Measurements from ENCODE around the gene POLR3B. TPM values are rescaled to one million over a fixed set of nuclear protein-coding genes. Genes with fewer than 3 reads are reported as not detected.
"Not testable (repeated sequence)": the region's sequence is repeated elsewhere in the genome, so short reads cannot be mapped to it uniquely, and the experiment has no call there.

The POLR3B gene
- polyA plus RNA-seq, 3 donors, result 1.7 to 2.6 (median 2.0) TPM

- H3K4me3 ChIP-seq (replicated peaks in 1 of 3; ENCODE audit: low read depth in 2 of 3, low read length in 3 of 3), result no peak overlapping the region
- Mint-ChIP-seq H3K4me1 (no peaks in the 10 kb centered on the region), H3K27me3 (ENCODE audit: low read depth in 3 of 3) (no peaks in the 10 kb centered on the region), H3K4me3 (no peak overlapping the region), H3K36me3 (peaks cover 71 to 76% of the 10 kb centered on the region in 2 donors), H3K9me3 (peaks cover 0 to 4% (median 1%) of the 10 kb centered on the region in 7 donors), H3K27ac (peak overlapping the region in 1 of 7 donors; percentile 9)
- H3K9me3 ChIP-seq (replicated peaks in 1 of 2; ENCODE audit: control insufficient read depth in 1 of 2, insufficient read depth in 1 of 2, low read length in 2 of 2), result no peaks in the 10 kb centered on the region
- DNase-seq, result no peak
- TF ChIP-seq CTCF (IDR thresholded peaks at IDR 0.05), result no peak
- H2AFZ ChIP-seq (ENCODE audit: insufficient read depth, low read depth, low read length, poor library complexity, severe bottlenecking), result no peak overlapping the region
- no peak overlapping the region for H3K27ac ChIP-seq (ENCODE audit: low read depth in 1 of 2, low read length in 2 of 2)
- H3K79me2 ChIP-seq (ENCODE audit: insufficient read depth, low read length), result no peaks in the 10 kb centered on the region
- 92% methylated on average over 2 of the region's 2 CpGs for WGBS (ENCODE audit: insufficient coverage)
- H3K36me3 ChIP-seq (replicated peaks in 1 of 2; ENCODE audit: control insufficient read depth in 1 of 2, insufficient read depth in 2 of 2, low read length in 2 of 2), result peaks cover 42 to 75% of the 10 kb centered on the region in 2 donors
- H3K27me3 ChIP-seq (ENCODE audit: control insufficient read depth in 2 of 2, insufficient read depth in 2 of 2, low read length in 2 of 2), result no peaks in the 10 kb centered on the region
- H3K4me1 ChIP-seq (ENCODE audit: control insufficient read depth in 1 of 2, insufficient read depth in 2 of 2, low read length in 2 of 2), result no peaks in the 10 kb centered on the region
- no peak overlapping the region for H3K9ac ChIP-seq (ENCODE audit: insufficient read depth, low read length, poor library complexity, severe bottlenecking)
- H3K4me2 ChIP-seq (replicated peaks; ENCODE audit: extremely low read depth, low read length, poor library complexity, severe bottlenecking), result no peak overlapping the region
- intact Hi-C loops (cut with micrococcal nuclease), result no loop called here
- H4K20me1 ChIP-seq (ENCODE audit: insufficient read depth, low read length), result no peaks in the 10 kb centered on the region
Measured at GRCh38 chr12:106461730-106462129, 104.2 kb downstream of the POLR3B start.

- WGBS (ENCODE audit: insufficient coverage), result no CpG with 5 or more reads among the region's 4 CpGs
- H3K27ac Mint-ChIP-seq; H4K20me1 ChIP-seq (ENCODE audit: insufficient read depth, low read length); H3K4me1 Mint-ChIP-seq; H3K9me3 ChIP-seq (replicated peaks in 1 of 2; ENCODE audit: control insufficient read depth in 1 of 2, insufficient read depth in 1 of 2, low read length in 2 of 2); H3K4me1 ChIP-seq (ENCODE audit: control insufficient read depth in 1 of 2, insufficient read depth in 2 of 2, low read length in 2 of 2); H3K9ac ChIP-seq (ENCODE audit: insufficient read depth, low read length, poor library complexity, severe bottlenecking); H2AFZ ChIP-seq (ENCODE audit: insufficient read depth, low read depth, low read length, poor library complexity, severe bottlenecking); H3K27me3 Mint-ChIP-seq (ENCODE audit: low read depth in 3 of 3); H3K27ac ChIP-seq (ENCODE audit: low read depth in 1 of 2, low read length in 2 of 2); H3K4me3 Mint-ChIP-seq; H3K79me2 ChIP-seq (ENCODE audit: insufficient read depth, low read length); H3K4me2 ChIP-seq (replicated peaks; ENCODE audit: extremely low read depth, low read length, poor library complexity, severe bottlenecking); H3K4me3 ChIP-seq (replicated peaks in 1 of 3; ENCODE audit: low read depth in 2 of 3, low read length in 3 of 3); intact Hi-C loops (cut with micrococcal nuclease); DNase-seq; H3K27me3 ChIP-seq (ENCODE audit: control insufficient read depth in 2 of 2, insufficient read depth in 2 of 2, low read length in 2 of 2): not testable (repeated sequence)
- H3K36me3 ChIP-seq (replicated peaks in 1 of 2; ENCODE audit: control insufficient read depth in 1 of 2, insufficient read depth in 2 of 2, low read length in 2 of 2), result peaks cover 22 to 41% of the 10 kb centered on the region in 2 donors
- Mint-ChIP-seq H3K9me3 (peaks cover 4 to 18% (median 11%) of the 10 kb centered on the region in 7 donors), H3K36me3 (peaks cover 70 to 74% of the 10 kb centered on the region in 2 donors)
Measured at GRCh38 chr12:106465605-106466004, 108.1 kb downstream of the POLR3B start.

GRCh38 chr12:106475662-106476061, 118.1 kb downstream of the POLR3B start:
- H3K27ac Mint-ChIP-seq; H3K27me3 Mint-ChIP-seq (ENCODE audit: low read depth in 3 of 3): not testable (repeated sequence)
- no CpG with 5 or more reads among the region's 3 CpGs for WGBS (ENCODE audit: insufficient coverage)

GRCh38 chr12:106477627-106478026, 120.1 kb downstream of the POLR3B start:
- H3K9ac ChIP-seq (ENCODE audit: insufficient read depth, low read length, poor library complexity, severe bottlenecking); H3K27ac ChIP-seq (ENCODE audit: low read depth in 1 of 2, low read length in 2 of 2); H3K27me3 Mint-ChIP-seq (ENCODE audit: low read depth in 3 of 3); H3K27me3 ChIP-seq (ENCODE audit: control insufficient read depth in 2 of 2, insufficient read depth in 2 of 2, low read length in 2 of 2); H3K4me3 Mint-ChIP-seq; H4K20me1 ChIP-seq (ENCODE audit: insufficient read depth, low read length); H2AFZ ChIP-seq (ENCODE audit: insufficient read depth, low read depth, low read length, poor library complexity, severe bottlenecking); DNase-seq; H3K4me3 ChIP-seq (replicated peaks in 1 of 3; ENCODE audit: low read depth in 2 of 3, low read length in 3 of 3); H3K79me2 ChIP-seq (ENCODE audit: insufficient read depth, low read length); H3K9me3 ChIP-seq (replicated peaks in 1 of 2; ENCODE audit: control insufficient read depth in 1 of 2, insufficient read depth in 1 of 2, low read length in 2 of 2); H3K4me2 ChIP-seq (replicated peaks; ENCODE audit: extremely low read depth, low read length, poor library complexity, severe bottlenecking); H3K4me1 ChIP-seq (ENCODE audit: control insufficient read depth in 1 of 2, insufficient read depth in 2 of 2, low read length in 2 of 2); H3K27ac Mint-ChIP-seq; H3K4me1 Mint-ChIP-seq; intact Hi-C loops (cut with micrococcal nuclease): not testable (repeated sequence)
- H3K36me3 Mint-ChIP-seq, result peaks cover 34 to 38% of the 10 kb centered on the region in 2 donors
- peaks cover 0 to 21% of the 10 kb centered on the region in 2 donors for H3K36me3 ChIP-seq (replicated peaks in 1 of 2; ENCODE audit: control insufficient read depth in 1 of 2, insufficient read depth in 2 of 2, low read length in 2 of 2)
- H3K9me3 Mint-ChIP-seq, result peaks cover 4 to 15% (median 8%) of the 10 kb centered on the region in 7 donors
- 91% methylated on average over 6 of the region's 18 CpGs for WGBS (ENCODE audit: insufficient coverage)

More at GRCh38 chr12:106475662-106476061, 118.1 kb downstream of the POLR3B start:
- H3K27me3 ChIP-seq (ENCODE audit: control insufficient read depth in 2 of 2, insufficient read depth in 2 of 2, low read length in 2 of 2); H4K20me1 ChIP-seq (ENCODE audit: insufficient read depth, low read length); intact Hi-C loops (cut with micrococcal nuclease); DNase-seq; H3K79me2 ChIP-seq (ENCODE audit: insufficient read depth, low read length); H3K4me1 Mint-ChIP-seq; H3K27ac ChIP-seq (ENCODE audit: low read depth in 1 of 2, low read length in 2 of 2); H3K9ac ChIP-seq (ENCODE audit: insufficient read depth, low read length, poor library complexity, severe bottlenecking); H3K9me3 ChIP-seq (replicated peaks in 1 of 2; ENCODE audit: control insufficient read depth in 1 of 2, insufficient read depth in 1 of 2, low read length in 2 of 2); H2AFZ ChIP-seq (ENCODE audit: insufficient read depth, low read depth, low read length, poor library complexity, severe bottlenecking); H3K4me3 Mint-ChIP-seq; H3K4me1 ChIP-seq (ENCODE audit: control insufficient read depth in 1 of 2, insufficient read depth in 2 of 2, low read length in 2 of 2); H3K4me3 ChIP-seq (replicated peaks in 1 of 3; ENCODE audit: low read depth in 2 of 3, low read length in 3 of 3); H3K4me2 ChIP-seq (replicated peaks; ENCODE audit: extremely low read depth, low read length, poor library complexity, severe bottlenecking): not testable (repeated sequence)
- Mint-ChIP-seq H3K36me3 (peaks cover 28 to 31% of the 10 kb centered on the region in 2 donors), H3K9me3 (peaks cover 2 to 16% (median 8%) of the 10 kb centered on the region in 7 donors)
- H3K36me3 ChIP-seq (replicated peaks in 1 of 2; ENCODE audit: control insufficient read depth in 1 of 2, insufficient read depth in 2 of 2, low read length in 2 of 2), result peaks cover 9 to 20% of the 10 kb centered on the region in 2 donors

Data from CD14-positive monocyte (primary cell).